IMR-90 (cell line): ENCODE results near the gene TRAF3. TPM values are rescaled to one million over a fixed set of nuclear protein-coding genes. Genes with fewer than 3 reads are reported as not detected.

Source experiments
- ATAC-seq: fragments of 200-7000 bp; cut with Tn5 transposase; 2 replicates; pipeline ENCODE4 v1.9.1; 2020; ENCODE audit warnings: low read depth, mild to moderate bottlenecking, moderate library complexity
- BruUV-seq: library from RNA; stranded (reverse); fragments of 400-500 nt; replicated peaks from 2 replicates; lab custom pipeline; 2021; lab: Mats Ljungman, UMichigan
- CTCF ChIA-PET: fragments of 300-600 bp; formaldehyde crosslinking; extraction: SDS; loops from one replicate; lab custom pipeline; 2021; ENCODE audit warnings: antibody characterized with exemption; lab: Yijun Ruan, JAX
- POLR2A ChIA-PET: fragments of 300-600 bp; sonication (Branson Sonifier 250); formaldehyde crosslinking; loops from one replicate; lab custom pipeline; 2022; ENCODE audit warnings: antibody characterized with exemption; ENCODE audit not compliant: unreplicated experiment; lab: Charles Lee
- DNase-seq: peaks from one replicate; pipeline ENCODE4 v3.0.0; 2013
- H2AFZ ChIP-seq: replicated peaks from 2 replicates; pipeline ENCODE3; 2013; ENCODE audit warnings: low read length, mild to moderate bottlenecking; ENCODE audit not compliant: poor library complexity
- H2AK5ac ChIP-seq: 2 replicates; pipeline ENCODE4 v1.6.1; 2013; ENCODE audit warnings: low read depth, low read length, inconsistent platforms
- H2AK9ac ChIP-seq: replicated peaks from 2 replicates; pipeline ENCODE3; 2013; ENCODE audit warnings: mild to moderate bottlenecking, low read depth, low read length, moderate library complexity; ENCODE audit not compliant: poor library complexity
- H2BK120ac ChIP-seq: 2 replicates; pipeline ENCODE4 v1.6.1; 2013; ENCODE audit warnings: low read depth, low read length, inconsistent platforms
- H2BK15ac ChIP-seq: 3 replicates; pipeline ENCODE4 v1.6.1; 2013; ENCODE audit warnings: low read depth, low read length, inconsistent platforms
- H2BK20ac ChIP-seq: 2 replicates; pipeline ENCODE4 v1.6.1; 2013; ENCODE audit warnings: low read depth, mild to moderate bottlenecking, inconsistent platforms, low read length, moderate library complexity
- H2BK5ac ChIP-seq: 2 replicates; pipeline ENCODE4 v1.6.1; 2013; ENCODE audit warnings: mild to moderate bottlenecking, low read depth, low read length, inconsistent platforms; ENCODE audit not compliant: poor library complexity, severe bottlenecking
- H3K14ac ChIP-seq: replicated peaks from 2 replicates; pipeline ENCODE4 v1.6.1; 2013; ENCODE audit warnings: low read depth, low read length, inconsistent platforms
- H3K18ac ChIP-seq: 2 replicates; pipeline ENCODE4 v1.6.1; 2013; ENCODE audit warnings: low read depth, low read length, control low read depth
- H3K23ac ChIP-seq: 2 replicates; pipeline ENCODE4 v1.6.1; 2013; ENCODE audit warnings: low read depth, low read length, inconsistent platforms
- H3K27ac ChIP-seq: 2 replicates; pipeline ENCODE4 v1.5.1; 2013; ENCODE audit warnings: mild to moderate bottlenecking, control low read depth, low read length; ENCODE audit not compliant: insufficient read depth
- H3K27me3 ChIP-seq: 2 replicates; pipeline ENCODE4 v1.6.1; 2013; ENCODE audit warnings: low read length; ENCODE audit not compliant: control insufficient read depth, insufficient read depth
- H3K36me3 ChIP-seq: 2 replicates; pipeline ENCODE4 v1.6.1; 2013; ENCODE audit warnings: low read length, mixed read lengths; ENCODE audit not compliant: control insufficient read depth, insufficient read depth
- H3K4ac ChIP-seq: 2 replicates; pipeline ENCODE4 v1.6.1; 2013; ENCODE audit warnings: low read depth, low read length, inconsistent platforms
- H3K4me1 ChIP-seq: 2 replicates; pipeline ENCODE4 v1.6.1; 2013; ENCODE audit warnings: low read length, mixed read lengths; ENCODE audit not compliant: control insufficient read depth, insufficient read depth
- H3K4me2 ChIP-seq: 2 replicates; pipeline ENCODE4 v1.6.1; 2013; ENCODE audit warnings: low read depth, mild to moderate bottlenecking, control low read depth, low read length, moderate library complexity
- H3K4me3 ChIP-seq: 2 replicates; pipeline ENCODE4 v1.5.1; 2013; ENCODE audit warnings: low read depth, mild to moderate bottlenecking, control low read depth, low read length, moderate library complexity; ENCODE audit not compliant: insufficient read depth
- H3K56ac ChIP-seq: 2 replicates; pipeline ENCODE4 v1.6.1; 2013; ENCODE audit warnings: low read length, inconsistent platforms; ENCODE audit not compliant: insufficient read depth; ENCODE audit errors: extremely low read depth
- H3K79me1 ChIP-seq, 2 experiments: 2 replicates each; pipeline ENCODE4 v1.6.1; 2013; ENCODE audit warnings: low read length in 2 of 2, inconsistent platforms in 1 of 2, low read depth in 1 of 2
- H3K9ac ChIP-seq: 2 replicates; pipeline ENCODE4 v1.6.1; 2013; ENCODE audit warnings: low read depth, low read length, control low read depth
- H3K9me1 ChIP-seq: 2 replicates; pipeline ENCODE4 v1.6.1; 2013; ENCODE audit warnings: low read length, inconsistent platforms; ENCODE audit not compliant: insufficient read depth
- H3K9me3 ChIP-seq: 2 replicates; pipeline ENCODE4 v1.6.1; 2013; ENCODE audit warnings: low read length; ENCODE audit not compliant: control insufficient read depth, insufficient read depth
- H4K20me1 ChIP-seq: 2 replicates; pipeline ENCODE4 v1.6.1; 2013; ENCODE audit warnings: low read length, inconsistent platforms; ENCODE audit not compliant: insufficient read depth
- H4K5ac ChIP-seq: 2 replicates; pipeline ENCODE4 v1.6.1; 2013; ENCODE audit warnings: mild to moderate bottlenecking, low read depth, low read length, control low read depth
- H4K8ac ChIP-seq, 2 experiments: 2 replicates each; pipeline ENCODE4 v1.6.1; 2013; ENCODE audit warnings: low read depth in 2 of 2, low read length in 2 of 2, control low read depth in 1 of 2, inconsistent platforms in 1 of 2
- H4K91ac ChIP-seq: 2 replicates; pipeline ENCODE4 v1.6.1; 2013; ENCODE audit warnings: low read depth, low read length, inconsistent platforms; ENCODE audit not compliant: insufficient read depth
- BHLHE40 ChIP-seq: fragments of 150-350 bp; IDR thresholded peaks from 2 replicates; pipeline ENCODE4 v1.6.1; 2016; ENCODE audit warnings: mild to moderate bottlenecking, low read depth, low read length
- CEBPB ChIP-seq: IDR thresholded peaks from 2 replicates; pipeline ENCODE4 v1.6.1; 2012; ENCODE audit warnings: low read depth, low read length, improper control_type of control experiment
- CHD1 ChIP-seq: IDR thresholded peaks from 2 replicates; pipeline ENCODE4 v1.6.1; 2012; ENCODE audit warnings: low read depth, low read length, improper control_type of control experiment
- FOS ChIP-seq: fragments of 150-350 bp; IDR thresholded peaks from 2 replicates; pipeline ENCODE4 v1.6.1; 2016; ENCODE audit warnings: low read depth, low read length
- MAFK ChIP-seq: IDR thresholded peaks from 2 replicates; pipeline ENCODE4 v1.6.1; 2012; ENCODE audit warnings: low read depth, low read length, improper control_type of control experiment
- MAZ ChIP-seq: IDR thresholded peaks from 2 replicates; pipeline ENCODE4 v1.6.1; 2012; ENCODE audit warnings: low read depth, mild to moderate bottlenecking, low read length, improper control_type of control experiment, moderate library complexity, borderline replicate concordance
- MXI1 ChIP-seq: IDR thresholded peaks from 2 replicates; pipeline ENCODE4 v1.6.1; 2012; ENCODE audit warnings: low read depth, mild to moderate bottlenecking, low read length, moderate library complexity, borderline replicate concordance
- NFE2L2 ChIP-seq: fragments of 150-350 bp; IDR thresholded peaks from 2 replicates; pipeline ENCODE4 v1.6.1; 2016; ENCODE audit warnings: low read depth, mild to moderate bottlenecking, low read length
- POLR2A ChIP-seq: IDR thresholded peaks from 2 replicates; pipeline ENCODE4 v1.6.1; 2012; ENCODE audit warnings: mild to moderate bottlenecking, low read depth, low read length
- RAD21 ChIP-seq: IDR thresholded peaks from 2 replicates; pipeline ENCODE4 v1.6.1; 2012; ENCODE audit warnings: low read length, improper control_type of control experiment
- RCOR1 ChIP-seq: IDR thresholded peaks from 2 replicates; pipeline ENCODE4 v1.6.1; 2012; ENCODE audit warnings: mild to moderate bottlenecking, low read length, improper control_type of control experiment; ENCODE audit not compliant: insufficient replicate concordance
- RFX5 ChIP-seq: IDR thresholded peaks from 2 replicates; pipeline ENCODE4 v1.8.0; 2012; ENCODE audit warnings: low read depth, mild to moderate bottlenecking, low read length, moderate library complexity
- SMC3 ChIP-seq: fragments of 150-350 bp; IDR thresholded peaks from 2 replicates; pipeline ENCODE4 v1.6.1; 2016; ENCODE audit warnings: low read depth, mild to moderate bottlenecking, antibody characterized with exemption, low read length, moderate library complexity
- WGBS, 2 experiments: methylation state at CpG; one replicate each; pipeline versions ENCODE4 v1.1.5 to v1.1.7; 2013; ENCODE audit warnings: missing lambda C conversion rate in 2 of 2; ENCODE audit not compliant: insufficient read length in 1 of 2; ENCODE audit errors: extremely low coverage in 2 of 2; 5-methylcytosine and 5-hydroxymethylcytosine counted together
- dilution Hi-C: fragments of 300-500 bp; cut with HindIII; formaldehyde crosslinking; loops from one replicate; pipeline ENCODE4 v1.14.3; 2018; ENCODE audit warnings: low sequenced_read_pairs; ENCODE audit not compliant: unreplicated experiment
- in situ Hi-C: fragments of 300-500 bp; cut with MboI; formaldehyde crosslinking; loops from 3 replicates; pipeline ENCODE4 v1.14.3; 2019; ENCODE audit warnings: low sequenced_read_pairs, inconsistent platforms, mixed read lengths
- intact Hi-C: fragments of 100-400 bp; cut with micrococcal nuclease; formaldehyde crosslinking; loops from 2 replicates; pipeline ENCODE4 v1.10.0; 2022
- polyA plus RNA-seq, 3 experiments: library from polyadenylated mRNA; depleted of rRNA; stranded (reverse); fragments of >200 nt; gene quantifications; 2 replicates each; pipeline ENCODE4 v1.2.3, GENCODE V29; 2012; ENCODE audit warnings: low replicate concordance in 1 of 3
- total RNA-seq: library from RNA; depleted of rRNA; stranded (reverse); fragments of >200 nt; gene quantifications from 2 replicates; pipeline ENCODE4 v1.2.3, GENCODE V29; 2012
- TF ChIP-seq, protein P1 (sequence below): fragments of 150-350 bp; IDR thresholded peaks from 2 replicates; pipeline ENCODE4 v1.6.1; 2017; ENCODE audit warnings: mild to moderate bottlenecking, antibody characterized with exemption, low read length, low read depth
- TF ChIP-seq, protein P2 (sequence below): conservative IDR thresholded peaks from 2 replicates; pipeline ENCODE4 v1.5.1; 2012; ENCODE audit warnings: mild to moderate bottlenecking, low read depth, low read length, improper control_type of control experiment
- TF ChIP-seq, protein P3 (sequence below): fragments of 150-350 bp; IDR thresholded peaks from 2 replicates; pipeline ENCODE4 v1.6.1; 2016; ENCODE audit warnings: low read depth, mild to moderate bottlenecking, low read length, moderate library complexity, borderline replicate concordance

Gene TRAF3
- total and polyA plus RNA-seq, 2 of the 4 experiments (the other 2 are of a cell fraction) = 21.2 to 25.3 TPM

DNA sequence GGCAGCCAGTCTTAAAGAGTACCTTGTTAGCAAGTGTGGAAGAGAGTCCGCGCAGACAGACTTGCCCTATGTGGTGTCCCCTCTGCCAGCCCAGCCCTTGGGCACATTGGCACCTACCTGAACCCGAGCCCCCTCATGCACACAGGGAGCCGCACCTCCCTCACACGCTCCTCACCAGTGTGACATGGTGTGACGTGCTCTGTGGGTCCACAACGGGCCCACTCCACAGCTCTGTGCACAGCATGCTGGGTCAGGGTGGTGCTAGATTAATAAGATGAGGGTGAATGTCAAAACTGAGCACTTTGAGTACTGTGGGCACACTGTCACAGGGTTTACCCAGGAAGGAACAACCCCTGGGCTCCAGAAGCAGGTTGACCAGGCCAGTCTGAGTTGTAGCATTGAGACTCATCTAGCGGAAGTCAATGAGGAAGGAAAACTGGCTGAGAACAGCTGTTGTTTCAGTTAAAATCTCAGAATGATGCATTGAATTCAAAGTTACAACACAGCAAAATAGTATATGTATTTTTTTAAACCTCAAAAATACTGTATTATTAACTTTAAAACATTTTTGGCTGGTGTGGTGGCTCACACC is 91.8 kb downstream of the TRAF3 start:
- Histone ChIP-seq H3K18ac (no peak overlapping the region), H3K4me3 (no peak overlapping the region), H3K14ac (no peak overlapping the region), H2AK5ac (no peak overlapping the region), H3K4me1 (no peaks in the 10 kb centered on the region), H3K9me1 (peaks cover 14% of the 10 kb centered on the region; the same call in 1 of the 2 replicates), H4K20me1 (no peaks in the 10 kb centered on the region), H4K8ac (no peak overlapping the region), H2BK20ac (no peak overlapping the region), H2BK5ac (no peak overlapping the region), H3K27ac (no peak overlapping the region), H3K9ac (no peak overlapping the region), H3K79me1 (peaks cover 6 to 28% of the 10 kb centered on the region in 2 experiments; a peak in 3 of 4 replicates), H3K36me3 (peaks cover 8% of the 10 kb centered on the region), H3K4ac (no peak overlapping the region), H2AK9ac (no peak overlapping the region), H4K5ac (no peak overlapping the region), H3K9me3 (no peaks in the 10 kb centered on the region), H3K56ac (no peak overlapping the region), H4K91ac (no peak overlapping the region), H2BK15ac (no peak overlapping the region), H3K27me3 (no peaks in the 10 kb centered on the region), H2AFZ (no peak overlapping the region), H3K23ac (no peak overlapping the region), H2BK120ac (no peak overlapping the region), H3K4me2 (no peak overlapping the region)
- TF ChIP-seq NFE2L2 = no peak
- TF ChIP-seq, protein P1, sequence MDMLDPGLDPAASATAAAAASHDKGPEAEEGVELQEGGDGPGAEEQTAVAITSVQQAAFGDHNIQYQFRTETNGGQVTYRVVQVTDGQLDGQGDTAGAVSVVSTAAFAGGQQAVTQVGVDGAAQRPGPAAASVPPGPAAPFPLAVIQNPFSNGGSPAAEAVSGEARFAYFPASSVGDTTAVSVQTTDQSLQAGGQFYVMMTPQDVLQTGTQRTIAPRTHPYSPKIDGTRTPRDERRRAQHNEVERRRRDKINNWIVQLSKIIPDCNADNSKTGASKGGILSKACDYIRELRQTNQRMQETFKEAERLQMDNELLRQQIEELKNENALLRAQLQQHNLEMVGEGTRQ = no peak
- no peak for TF ChIP-seq MAZ
- no peak for TF ChIP-seq SMC3
- TF ChIP-seq FOS = no peak
- TF ChIP-seq, protein P2, sequence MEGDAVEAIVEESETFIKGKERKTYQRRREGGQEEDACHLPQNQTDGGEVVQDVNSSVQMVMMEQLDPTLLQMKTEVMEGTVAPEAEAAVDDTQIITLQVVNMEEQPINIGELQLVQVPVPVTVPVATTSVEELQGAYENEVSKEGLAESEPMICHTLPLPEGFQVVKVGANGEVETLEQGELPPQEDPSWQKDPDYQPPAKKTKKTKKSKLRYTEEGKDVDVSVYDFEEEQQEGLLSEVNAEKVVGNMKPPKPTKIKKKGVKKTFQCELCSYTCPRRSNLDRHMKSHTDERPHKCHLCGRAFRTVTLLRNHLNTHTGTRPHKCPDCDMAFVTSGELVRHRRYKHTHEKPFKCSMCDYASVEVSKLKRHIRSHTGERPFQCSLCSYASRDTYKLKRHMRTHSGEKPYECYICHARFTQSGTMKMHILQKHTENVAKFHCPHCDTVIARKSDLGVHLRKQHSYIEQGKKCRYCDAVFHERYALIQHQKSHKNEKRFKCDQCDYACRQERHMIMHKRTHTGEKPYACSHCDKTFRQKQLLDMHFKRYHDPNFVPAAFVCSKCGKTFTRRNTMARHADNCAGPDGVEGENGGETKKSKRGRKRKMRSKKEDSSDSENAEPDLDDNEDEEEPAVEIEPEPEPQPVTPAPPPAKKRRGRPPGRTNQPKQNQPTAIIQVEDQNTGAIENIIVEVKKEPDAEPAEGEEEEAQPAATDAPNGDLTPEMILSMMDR = no peak
- TF ChIP-seq CEBPB = no peak
- TF ChIP-seq RAD21 = no peak
- no peak for TF ChIP-seq RCOR1
- no peak for TF ChIP-seq MXI1
- no peak for TF ChIP-seq POLR2A
- TF ChIP-seq, protein P3, sequence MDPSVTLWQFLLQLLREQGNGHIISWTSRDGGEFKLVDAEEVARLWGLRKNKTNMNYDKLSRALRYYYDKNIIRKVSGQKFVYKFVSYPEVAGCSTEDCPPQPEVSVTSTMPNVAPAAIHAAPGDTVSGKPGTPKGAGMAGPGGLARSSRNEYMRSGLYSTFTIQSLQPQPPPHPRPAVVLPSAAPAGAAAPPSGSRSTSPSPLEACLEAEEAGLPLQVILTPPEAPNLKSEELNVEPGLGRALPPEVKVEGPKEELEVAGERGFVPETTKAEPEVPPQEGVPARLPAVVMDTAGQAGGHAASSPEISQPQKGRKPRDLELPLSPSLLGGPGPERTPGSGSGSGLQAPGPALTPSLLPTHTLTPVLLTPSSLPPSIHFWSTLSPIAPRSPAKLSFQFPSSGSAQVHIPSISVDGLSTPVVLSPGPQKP = no peak
- TF ChIP-seq CHD1 = no peak
- TF ChIP-seq BHLHE40 = no peak
- TF ChIP-seq MAFK = no peak
- TF ChIP-seq RFX5 = no peak
- DNase-seq = no peak
- intact Hi-C loops = no loop called here
- ATAC-seq = no peak
- 100% methylated on average over 1 of the region's 8 CpGs; no CpG with 5 or more reads in 1 of the 2 experiments for WGBS, 2 experiments
- BruUV-seq = no TSS peak
- in situ Hi-C loops = no loop called here
- dilution Hi-C loops = no loop called here
- POLR2A ChIA-PET = no interaction called here
- CTCF ChIA-PET = interaction anchor here (0.5 kb wide), 1 partner anchor 457 kb away, joined by 4 read pairs; no protein-coding TSS in a partner anchor
